ENCODE measurements around the gene RASD1. TPM values are rescaled to one million over a fixed set of nuclear protein-coding genes. Genes with fewer than 3 reads are reported as not detected.

The RASD1 gene
- total and polyA plus RNA-seq, 4 donors = 3.2 to 14.6 (median 10.2) TPM

GRCh38 chr17:17506181-17506741 is 10.1 kb upstream of the RASD1 start:
- Histone ChIP-seq H3K9me3 (ENCODE audit: control insufficient read depth, insufficient read depth, low read length) (no peaks in the 10 kb centered on the region), H3K27ac (ENCODE audit: low read depth, low read length) (peak overlapping the region; percentile 11), H3K4me3 (ENCODE audit: low read depth, low read length) (no peak overlapping the region), H3K4me1 (ENCODE audit: control insufficient read depth, insufficient read depth, low read length) (peaks cover 64% of the 10 kb centered on the region), H3K36me3 (ENCODE audit: control insufficient read depth, insufficient read depth, low read length) (peaks cover 64% of the 10 kb centered on the region), H3K27me3 (ENCODE audit: control insufficient read depth, insufficient read depth, low read length) (no peaks in the 10 kb centered on the region)
- WGBS (ENCODE audit: insufficient coverage) = 63% methylated on average over 21 of the region's 22 CpGs
- peak in 1 of 6 donors; percentile 63 for DNase-seq (ENCODE audit: low read depth in 4 of 6, low spot score in 6 of 6)

GRCh38 chr17:17505610-17506171 is 9.5 kb upstream of the RASD1 start:
- 89% methylated on average over 22 of the region's 22 CpGs for WGBS (ENCODE audit: insufficient coverage)
- no peak for DNase-seq (ENCODE audit: low read depth in 4 of 6, low spot score in 6 of 6)
- H3K27me3 ChIP-seq (ENCODE audit: control insufficient read depth, insufficient read depth, low read length) = no peaks in the 10 kb centered on the region

GRCh38 chr17:17505151-17505550 is 9.0 kb upstream of the RASD1 start:
- DNase-seq (ENCODE audit: low read depth in 4 of 6, low spot score in 6 of 6) = no peak
- no peaks in the 10 kb centered on the region for H3K9me3 ChIP-seq (ENCODE audit: control insufficient read depth, insufficient read depth, low read length)
- H3K27ac ChIP-seq (ENCODE audit: low read depth, low read length) = no peak overlapping the region
- WGBS (ENCODE audit: insufficient coverage) = 89% methylated on average over 1 of the region's 5 CpGs
- no peak overlapping the region for H3K4me3 ChIP-seq (ENCODE audit: low read depth, low read length)
- H3K27me3 ChIP-seq (ENCODE audit: control insufficient read depth, insufficient read depth, low read length) = no peaks in the 10 kb centered on the region
- H3K36me3 ChIP-seq (ENCODE audit: control insufficient read depth, insufficient read depth, low read length) = peaks cover 53% of the 10 kb centered on the region
- H3K4me1 ChIP-seq (ENCODE audit: control insufficient read depth, insufficient read depth, low read length) = peaks cover 54% of the 10 kb centered on the region

More at GRCh38 chr17:17505610-17506171, 9.5 kb upstream of the RASD1 start:
- Histone ChIP-seq H3K36me3 (ENCODE audit: control insufficient read depth, insufficient read depth, low read length) (peaks cover 59% of the 10 kb centered on the region), H3K27ac (ENCODE audit: low read depth, low read length) (no peak overlapping the region), H3K4me3 (ENCODE audit: low read depth, low read length) (no peak overlapping the region), H3K4me1 (ENCODE audit: control insufficient read depth, insufficient read depth, low read length) (peaks cover 59% of the 10 kb centered on the region), H3K9me3 (ENCODE audit: control insufficient read depth, insufficient read depth, low read length) (no peaks in the 10 kb centered on the region)

- H3K4me3 ChIP-seq (ENCODE audit: low read depth, low read length) = no peak overlapping the region
- no peak for DNase-seq (ENCODE audit: low read depth in 4 of 6, low spot score in 6 of 6)
- H3K9me3 ChIP-seq (ENCODE audit: control insufficient read depth, insufficient read depth, low read length) = no peaks in the 10 kb centered on the region
- WGBS (ENCODE audit: insufficient coverage) = 80% methylated on average over 16 of the region's 20 CpGs
- no peaks in the 10 kb centered on the region for H3K27me3 ChIP-seq (ENCODE audit: control insufficient read depth, insufficient read depth, low read length)
- H3K4me1 ChIP-seq (ENCODE audit: control insufficient read depth, insufficient read depth, low read length) = peaks cover 53% of the 10 kb centered on the region
- H3K27ac ChIP-seq (ENCODE audit: low read depth, low read length) = no peak overlapping the region
- peaks cover 49% of the 10 kb centered on the region for H3K36me3 ChIP-seq (ENCODE audit: control insufficient read depth, insufficient read depth, low read length)
These were observed 8.3 kb upstream of the RASD1 start for GRCh38 chr17:17504341-17505140.

GRCh38 chr17:17503566-17504130 is 7.5 kb upstream of the RASD1 start:
- Histone ChIP-seq H3K27me3 (ENCODE audit: control insufficient read depth, insufficient read depth, low read length) (no peaks in the 10 kb centered on the region), H3K9me3 (ENCODE audit: control insufficient read depth, insufficient read depth, low read length) (no peaks in the 10 kb centered on the region), H3K4me3 (ENCODE audit: low read depth, low read length) (no peak overlapping the region), H3K27ac (ENCODE audit: low read depth, low read length) (no peak overlapping the region), H3K36me3 (ENCODE audit: control insufficient read depth, insufficient read depth, low read length) (peaks cover 43% of the 10 kb centered on the region), H3K4me1 (ENCODE audit: control insufficient read depth, insufficient read depth, low read length) (peaks cover 51% of the 10 kb centered on the region)
- peak in 2 of 6 donors; percentile 44 to 82 for DNase-seq (ENCODE audit: low read depth in 4 of 6, low spot score in 6 of 6)
- WGBS (ENCODE audit: insufficient coverage) = 30% methylated on average over 4 of the region's 7 CpGs

- WGBS (ENCODE audit: insufficient coverage) = 90% methylated on average over 20 of the region's 21 CpGs
- H3K27ac ChIP-seq (ENCODE audit: low read depth, low read length) = no peak overlapping the region
- no peak overlapping the region for H3K4me3 ChIP-seq (ENCODE audit: low read depth, low read length)
- H3K36me3 ChIP-seq (ENCODE audit: control insufficient read depth, insufficient read depth, low read length) = peaks cover 38% of the 10 kb centered on the region
- peaks cover 46% of the 10 kb centered on the region for H3K4me1 ChIP-seq (ENCODE audit: control insufficient read depth, insufficient read depth, low read length)
- no peak for DNase-seq (ENCODE audit: low read depth in 4 of 6, low spot score in 6 of 6)
- no peaks in the 10 kb centered on the region for H3K9me3 ChIP-seq (ENCODE audit: control insufficient read depth, insufficient read depth, low read length)
- no peaks in the 10 kb centered on the region for H3K27me3 ChIP-seq (ENCODE audit: control insufficient read depth, insufficient read depth, low read length)
These were observed 6.8 kb upstream of the RASD1 start for GRCh38 chr17:17502741-17503565.

GRCh38 chr17:17500999-17501605 is 4.9 kb upstream of the RASD1 start:
- Histone ChIP-seq H3K27ac (ENCODE audit: low read depth, low read length) (no peak overlapping the region), H3K4me3 (ENCODE audit: low read depth, low read length) (no peak overlapping the region), H3K27me3 (ENCODE audit: control insufficient read depth, insufficient read depth, low read length) (no peaks in the 10 kb centered on the region), H3K9me3 (ENCODE audit: control insufficient read depth, insufficient read depth, low read length) (no peaks in the 10 kb centered on the region), H3K4me1 (ENCODE audit: control insufficient read depth, insufficient read depth, low read length) (peaks cover 37% of the 10 kb centered on the region), H3K36me3 (ENCODE audit: control insufficient read depth, insufficient read depth, low read length) (peaks cover 21% of the 10 kb centered on the region)
- no peak for DNase-seq (ENCODE audit: low read depth in 4 of 6, low spot score in 6 of 6)
- 76% methylated on average over 14 of the region's 14 CpGs for WGBS (ENCODE audit: insufficient coverage)

GRCh38 chr17:17499402-17500145 is 3.4 kb upstream of the RASD1 start:
- H3K36me3 ChIP-seq (ENCODE audit: control insufficient read depth, insufficient read depth, low read length) = peaks cover 9% of the 10 kb centered on the region
- no peaks in the 10 kb centered on the region for H3K9me3 ChIP-seq (ENCODE audit: control insufficient read depth, insufficient read depth, low read length)
- H3K27ac ChIP-seq (ENCODE audit: low read depth, low read length) = no peak overlapping the region
- DNase-seq (ENCODE audit: low read depth in 4 of 6, low spot score in 6 of 6) = no peak
- 81% methylated on average over 16 of the region's 17 CpGs for WGBS (ENCODE audit: insufficient coverage)
- H3K4me1 ChIP-seq (ENCODE audit: control insufficient read depth, insufficient read depth, low read length) = peaks cover 35% of the 10 kb centered on the region
- no peaks in the 10 kb centered on the region for H3K27me3 ChIP-seq (ENCODE audit: control insufficient read depth, insufficient read depth, low read length)
- H3K4me3 ChIP-seq (ENCODE audit: low read depth, low read length) = no peak overlapping the region

Measured in spinal cord (tissue), 10 donors.